ENCODE data around the gene SMARCAL1. TPM values are rescaled to one million over a fixed set of nuclear protein-coding genes. Genes with fewer than 3 reads are reported as not detected.

The SMARCAL1 gene
- total and polyA plus RNA-seq, 2 of the 13 experiments (the other 11 are each of a cell fraction or from before 2014, with no cell fraction given): 12.7 to 21.3 TPM

GRCh38 chr2:216371721-216372702 lies 40.3 kb upstream of the SMARCAL1 start, which contains the start of gene MARCHF4 (continued):
- TF ChIP-seq HES4 (CRISPR knock-in tag; IDR thresholded peaks at IDR 0.05; ENCODE audit: borderline replicate concordance): peak; percentile 98
- no peak for TF ChIP-seq THYN1 (CRISPR knock-in tag; IDR thresholded peaks at IDR 0.05; ENCODE audit: borderline replicate concordance, low read depth)
- TF ChIP-seq ZNF430 (CRISPR knock-in tag; IDR thresholded peaks at IDR 0.05): peak; percentile 89; the same call in 1 of the 2 replicates
- peak; percentile 81 for TF ChIP-seq KDM4B (CRISPR knock-in tag; IDR thresholded peaks at IDR 0.05)
- no peak for TF ChIP-seq ZNF567 (CRISPR knock-in tag; IDR thresholded peaks at IDR 0.05; ENCODE audit: borderline replicate concordance)
- TF ChIP-seq PLSCR1 (CRISPR knock-in tag; IDR thresholded peaks at IDR 0.05; ENCODE audit: borderline replicate concordance): no peak
- TF ChIP-seq MLX (CRISPR knock-in tag; IDR thresholded peaks at IDR 0.05): peak; percentile 57; the same call in 1 of the 2 replicates
- TF ChIP-seq BHLHE40 (IDR thresholded peaks at IDR 0.05; ENCODE audit: low read length): no peak
- TF ChIP-seq RAD51 (IDR thresholded peaks at IDR 0.05; ENCODE audit: borderline replicate concordance): no peak
- no peak for TF ChIP-seq SSRP1 (CRISPR knock-in tag; IDR thresholded peaks at IDR 0.05)
- TF ChIP-seq GLMP (CRISPR knock-in tag; IDR thresholded peaks at IDR 0.05; ENCODE audit: borderline replicate concordance): peak; percentile 78; the same call in 1 of the 2 replicates
- TF ChIP-seq SMARCE1 (IDR thresholded peaks at IDR 0.05; ENCODE audit: borderline replicate concordance): no peak
- TF ChIP-seq PHB2 (IDR thresholded peaks at IDR 0.05; ENCODE audit: partially characterized antibody): no peak
- no peak for TF ChIP-seq ZBTB33 (CRISPR knock-in tag; IDR thresholded peaks at IDR 0.05)
- peak; percentile 84 for TF ChIP-seq ZNF605 (CRISPR knock-in tag; IDR thresholded peaks at IDR 0.05)
- no peak for TF ChIP-seq CHD2 (IDR thresholded peaks at IDR 0.05; ENCODE audit: low read depth, low read length)
- TF ChIP-seq NR2C2 (CRISPR knock-in tag; IDR thresholded peaks at IDR 0.05; ENCODE audit: borderline replicate concordance): no peak
- TF ChIP-seq ETV6 (CRISPR knock-in tag; conservative IDR thresholded peaks at IDR 0.05): peak; percentile 95
- TF ChIP-seq ZBTB14 (CRISPR knock-in tag; IDR thresholded peaks at IDR 0.05): no peak
- peak; percentile 58 for TF ChIP-seq SP2 (CRISPR knock-in tag; IDR thresholded peaks at IDR 0.05)
- TF ChIP-seq ETS1 (CRISPR knock-in tag; IDR thresholded peaks at IDR 0.05): peak; percentile 62; the same call in 1 of the 2 replicates
- TF ChIP-seq ZMYM2 (CRISPR knock-in tag; IDR thresholded peaks at IDR 0.05): no peak
- TF ChIP-seq HOXA9 (CRISPR knock-in tag; IDR thresholded peaks at IDR 0.05; ENCODE audit: borderline replicate concordance): peak; percentile 98
